A204.1 (cell line): ENCODE data around the gene CUL9.

ENCODE experiments used
- FAIRE-seq: peaks from 2 replicates; lab custom pipeline; 2012; peaks lifted over from hg19 to GRCh38; lab: Jason Lieb, UNC

CUL9 gene

DNA sequence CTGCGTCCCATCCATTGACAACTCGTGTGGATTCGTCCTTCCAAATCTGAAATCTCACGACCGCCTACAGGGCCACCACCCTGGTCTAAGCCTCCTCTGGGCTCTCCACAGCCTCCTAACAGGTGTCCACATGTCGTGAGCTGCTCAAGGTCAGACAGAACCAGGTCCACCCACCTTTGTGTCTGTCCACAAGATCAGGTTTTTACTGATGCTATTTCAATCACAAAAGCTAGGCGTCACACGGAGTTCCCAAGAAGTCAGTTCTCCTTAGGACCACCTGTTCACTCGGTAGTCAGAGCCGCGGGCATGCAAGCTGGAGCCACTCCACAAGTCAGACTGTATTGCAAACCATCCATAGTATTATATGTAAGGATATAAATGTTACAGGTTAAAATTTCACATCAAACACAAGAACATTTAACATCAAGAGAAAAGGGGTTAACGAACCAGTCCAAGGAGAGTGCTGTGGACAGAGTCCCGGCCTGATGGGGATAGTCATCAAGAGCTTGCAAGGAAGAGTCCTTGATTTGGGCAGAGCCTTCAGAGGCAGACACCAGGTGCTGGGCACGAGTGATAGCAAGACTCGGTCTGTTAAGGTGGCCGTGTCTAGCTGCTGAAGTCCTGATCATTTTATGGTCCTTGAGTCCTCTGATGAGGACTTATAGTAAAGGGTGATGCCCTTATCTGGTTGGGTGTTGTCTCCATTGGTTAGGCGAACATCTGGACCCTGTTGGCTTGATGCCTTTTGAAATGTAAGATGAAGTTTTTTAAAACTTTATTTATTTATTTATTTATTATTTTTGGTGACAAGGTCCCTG lies 48.0 kb downstream of the CUL9 start:
- FAIRE-seq = no peak

DNA sequence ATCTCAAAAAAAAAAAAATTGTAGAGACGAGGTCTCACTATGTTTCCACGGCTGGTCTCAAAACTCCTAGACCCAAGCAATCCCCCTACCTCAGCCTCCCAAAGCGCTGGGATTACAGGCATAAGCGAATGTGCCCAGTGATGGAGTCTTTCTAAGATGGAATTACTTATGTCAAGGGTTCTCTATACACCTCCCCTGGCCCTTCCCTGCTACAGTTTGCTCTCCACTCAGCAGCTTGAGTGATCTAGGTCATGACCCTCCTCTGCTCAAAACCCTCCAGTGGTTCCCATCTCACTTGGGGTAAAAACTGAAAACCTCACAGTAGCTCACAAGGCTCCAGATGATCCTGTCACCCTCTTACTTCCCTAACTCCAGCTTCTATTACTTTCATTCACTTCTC lies 49.1 kb downstream of the CUL9 start:
- no peak for FAIRE-seq

DNA sequence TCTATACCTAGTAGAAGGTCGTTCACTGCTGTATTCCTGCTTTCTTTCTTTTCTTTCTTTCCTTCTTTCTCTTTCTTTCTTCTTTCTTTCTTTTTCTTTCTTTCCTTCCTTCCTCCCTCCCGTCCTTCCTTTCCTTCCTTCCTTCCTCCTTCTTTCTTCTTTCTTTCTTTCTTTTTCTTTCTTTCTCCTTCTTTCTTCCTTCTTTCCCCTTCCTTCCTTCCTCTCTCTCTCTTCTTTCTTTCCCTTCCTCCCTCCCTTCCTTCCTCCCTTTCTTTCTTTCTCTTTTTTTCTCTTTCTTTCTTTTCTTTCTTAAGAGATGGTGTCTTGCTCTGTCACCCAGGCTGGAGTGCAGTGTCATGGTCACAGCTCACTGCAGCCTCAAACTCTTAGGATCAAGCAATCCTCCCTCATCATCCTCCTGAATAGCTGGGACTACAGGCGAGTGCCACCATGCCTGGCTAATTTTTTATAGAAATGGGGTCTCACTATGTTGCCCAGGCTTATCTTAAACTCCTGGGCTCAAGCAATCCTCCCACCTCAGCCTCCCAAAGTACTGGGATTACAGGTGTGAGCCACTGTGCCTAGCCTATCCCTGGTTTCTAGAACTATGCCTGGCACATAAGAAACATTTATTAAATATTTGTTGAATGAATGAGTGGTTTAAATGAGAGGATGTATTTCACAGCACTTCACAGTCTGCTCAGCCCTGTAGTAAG lies 49.9 kb downstream of the CUL9 start:
- no peak for FAIRE-seq

DNA sequence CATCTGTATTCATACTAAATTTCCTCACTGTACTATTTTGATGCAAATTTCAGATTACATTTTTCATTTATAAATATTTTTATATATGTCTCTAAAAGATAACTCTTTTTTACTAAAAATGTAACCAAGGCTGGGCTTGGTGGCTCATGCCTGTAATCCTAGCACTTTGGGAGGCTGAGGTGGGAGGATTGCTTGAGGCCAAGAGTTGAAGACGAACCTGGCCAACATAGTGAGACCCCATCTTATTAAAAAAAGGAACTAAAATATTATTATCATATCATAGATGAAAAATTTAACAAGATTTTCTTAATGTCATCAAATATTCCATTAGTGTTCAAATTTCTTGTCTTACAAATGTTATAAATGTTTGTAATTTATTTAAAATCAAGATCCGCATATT lies 53.8 kb downstream of the CUL9 start:
- FAIRE-seq = no peak

DNA sequence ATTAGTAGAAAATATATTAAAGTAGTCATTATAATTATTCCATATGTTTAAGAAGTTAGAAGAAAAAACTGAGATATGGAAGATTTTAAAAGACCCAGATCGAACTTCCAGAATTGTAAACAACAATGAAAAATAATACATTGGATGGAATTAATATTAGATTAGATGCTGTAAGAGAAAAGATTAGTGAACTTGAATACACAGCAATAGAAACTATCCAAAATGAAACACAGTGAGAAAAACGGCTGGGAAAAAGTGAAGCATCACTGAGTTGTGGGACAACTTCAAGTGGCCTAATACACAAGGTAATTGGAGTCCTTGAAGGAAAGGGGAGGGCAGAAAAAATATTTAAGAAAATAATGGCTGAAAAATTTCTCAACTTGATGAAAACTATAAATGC lies 57.1 kb downstream of the CUL9 start:
- peak; percentile 9 for FAIRE-seq

DNA sequence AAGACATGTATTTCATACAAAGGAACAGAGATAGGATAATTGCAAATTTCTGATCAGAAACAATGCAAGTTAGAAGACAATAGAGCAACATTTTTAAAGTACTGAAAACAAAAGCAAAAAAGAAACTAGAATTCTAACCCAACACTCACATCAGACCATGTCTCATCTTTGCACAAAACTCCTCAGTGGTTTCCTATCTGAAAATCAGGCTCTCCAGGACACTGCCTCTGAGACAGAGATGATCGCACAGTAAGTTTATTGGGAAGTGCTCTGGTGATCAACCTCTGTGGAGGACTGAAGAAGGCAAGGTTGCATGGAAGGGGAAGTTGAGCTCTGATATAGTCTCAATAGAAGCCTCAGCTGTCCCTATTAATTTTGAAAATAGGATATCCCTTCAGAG lies 59.0 kb downstream of the CUL9 start:
- FAIRE-seq = no peak

DNA sequence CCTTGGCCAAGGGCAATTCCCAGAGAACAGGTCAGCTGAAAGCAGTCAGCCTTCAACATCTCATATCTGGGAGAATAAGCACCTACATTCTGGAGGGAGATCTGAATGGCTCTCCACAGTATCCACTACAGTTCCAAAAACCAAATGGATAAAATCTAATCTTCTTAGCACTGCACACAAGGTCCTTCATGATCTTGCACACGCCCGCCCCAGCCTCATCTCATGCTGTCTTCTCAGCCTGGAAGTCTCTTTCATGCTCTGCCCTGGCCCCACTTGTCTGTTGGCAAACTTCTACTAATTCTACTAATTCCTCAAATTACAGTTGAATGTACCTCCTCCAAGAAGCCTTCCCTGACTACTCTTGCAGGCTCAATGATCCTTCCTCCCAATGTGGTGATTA lies 59.5 kb downstream of the CUL9 start:
- no peak for FAIRE-seq

DNA sequence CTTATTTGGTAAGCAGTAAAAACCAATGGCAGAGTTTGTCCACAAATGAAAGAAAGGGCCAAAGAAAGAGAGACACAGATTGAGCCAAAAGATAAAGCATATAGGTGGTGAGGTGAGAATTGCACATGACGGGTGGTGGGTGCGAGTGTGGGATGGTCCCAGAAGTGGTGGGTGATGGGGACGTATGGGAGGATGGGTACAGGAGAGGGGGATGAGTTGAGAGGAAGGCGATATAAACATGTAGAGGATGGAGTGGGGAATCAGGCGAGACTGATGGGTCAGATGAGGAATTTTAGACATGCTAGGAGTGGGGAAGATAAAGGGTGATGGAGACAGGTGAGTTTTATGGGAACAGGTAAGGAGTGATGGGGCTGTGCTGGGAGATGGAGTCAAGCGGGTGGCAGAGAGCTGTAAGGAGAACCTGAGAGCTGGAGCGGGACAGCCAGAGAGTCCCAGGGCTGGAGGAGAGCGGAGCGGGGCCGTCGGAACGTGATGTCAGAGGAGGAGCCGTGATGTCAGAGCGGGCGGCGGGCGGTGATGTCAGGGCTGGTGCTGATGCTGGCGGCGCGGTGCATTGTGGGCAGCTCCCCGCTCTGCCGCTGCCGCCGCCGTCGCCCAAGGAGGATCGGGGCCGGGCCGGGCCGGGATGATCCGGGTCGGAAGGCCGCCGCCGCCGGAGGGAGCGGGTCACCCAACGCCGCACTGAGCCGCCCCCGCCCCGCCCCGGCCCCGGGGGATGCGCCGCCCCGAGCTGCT lies 61.1 kb downstream of the CUL9 start, which contains the start of gene TTBK1:
Gene TTBK1, plus strand, starts transcription at position 574 of the 756 bp plus-strand sequence. CDS start 3,180 bp downstream, outside the sequence.
- no peak for FAIRE-seq

DNA sequence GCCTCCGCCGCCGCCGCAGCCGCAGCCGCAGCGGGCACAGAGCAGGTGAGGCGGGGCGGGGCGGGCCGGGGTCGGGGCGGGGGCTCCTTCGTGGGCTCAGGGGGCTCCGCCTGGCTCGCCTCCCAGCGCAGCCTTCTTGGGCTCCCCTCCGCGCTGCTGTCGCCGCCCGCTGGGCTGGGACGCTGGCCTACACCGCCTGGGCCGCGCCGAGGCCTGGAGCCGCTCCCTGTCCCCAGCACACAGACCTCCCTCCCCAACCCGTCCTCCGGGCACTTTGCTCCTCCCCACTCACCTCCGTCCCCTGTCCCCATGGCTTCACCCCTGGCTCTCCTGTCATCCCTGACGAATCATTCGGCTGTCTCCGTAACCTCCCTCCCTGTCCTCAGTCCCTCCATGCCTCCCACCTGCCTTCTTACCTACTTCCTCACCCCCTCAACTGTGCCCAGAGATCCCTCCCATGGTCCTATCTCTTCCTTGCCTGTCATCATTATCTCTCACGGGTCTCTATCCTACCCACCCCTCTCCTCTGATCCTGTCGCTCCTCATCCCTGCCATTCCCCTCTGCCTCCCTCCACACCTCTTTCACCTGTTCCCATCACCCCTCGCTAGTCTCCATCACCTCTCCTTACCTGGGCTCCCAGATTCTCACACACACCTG lies 61.8 kb downstream of the CUL9 start:
- FAIRE-seq = no peak

DNA sequence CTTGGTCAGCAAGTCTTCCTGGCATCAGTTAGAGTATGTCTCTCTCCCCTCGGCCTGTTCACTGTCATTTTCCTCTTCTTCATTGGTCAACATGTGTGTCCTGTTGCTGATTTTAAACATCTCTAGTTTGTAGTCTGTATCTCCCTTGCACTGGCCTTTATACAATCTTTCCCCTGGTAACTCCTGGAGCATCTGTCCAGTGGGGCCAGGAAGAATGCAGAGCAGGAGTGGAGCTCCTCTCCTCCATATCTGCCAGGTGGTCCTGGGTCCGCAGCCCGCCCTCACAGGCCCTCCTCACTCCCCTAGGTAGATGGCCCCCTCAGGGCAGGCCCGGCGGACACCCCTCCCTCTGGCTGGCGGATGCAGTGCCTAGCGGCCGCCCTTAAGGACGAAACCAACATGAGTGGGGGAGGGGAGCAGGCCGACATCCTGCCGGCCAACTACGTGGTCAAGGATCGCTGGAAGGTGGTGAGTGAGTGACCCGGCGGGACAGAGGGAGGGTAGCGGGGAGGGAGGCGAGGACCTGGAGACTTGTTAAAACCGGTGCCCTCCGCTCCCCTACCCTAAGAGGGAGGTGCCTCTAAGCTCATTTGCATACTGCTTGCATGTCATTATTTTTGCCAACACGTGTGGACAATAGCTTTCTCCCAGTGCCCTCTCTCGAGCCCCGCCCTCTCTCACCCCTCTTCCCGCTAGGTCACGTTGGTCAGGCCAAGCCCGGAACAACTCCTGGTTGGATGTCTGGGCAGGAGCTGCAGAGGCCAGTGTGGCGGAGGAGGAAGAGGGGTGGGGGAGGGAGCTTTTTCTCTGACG lies 64.5 kb downstream of the CUL9 start:
- FAIRE-seq = no peak

DNA sequence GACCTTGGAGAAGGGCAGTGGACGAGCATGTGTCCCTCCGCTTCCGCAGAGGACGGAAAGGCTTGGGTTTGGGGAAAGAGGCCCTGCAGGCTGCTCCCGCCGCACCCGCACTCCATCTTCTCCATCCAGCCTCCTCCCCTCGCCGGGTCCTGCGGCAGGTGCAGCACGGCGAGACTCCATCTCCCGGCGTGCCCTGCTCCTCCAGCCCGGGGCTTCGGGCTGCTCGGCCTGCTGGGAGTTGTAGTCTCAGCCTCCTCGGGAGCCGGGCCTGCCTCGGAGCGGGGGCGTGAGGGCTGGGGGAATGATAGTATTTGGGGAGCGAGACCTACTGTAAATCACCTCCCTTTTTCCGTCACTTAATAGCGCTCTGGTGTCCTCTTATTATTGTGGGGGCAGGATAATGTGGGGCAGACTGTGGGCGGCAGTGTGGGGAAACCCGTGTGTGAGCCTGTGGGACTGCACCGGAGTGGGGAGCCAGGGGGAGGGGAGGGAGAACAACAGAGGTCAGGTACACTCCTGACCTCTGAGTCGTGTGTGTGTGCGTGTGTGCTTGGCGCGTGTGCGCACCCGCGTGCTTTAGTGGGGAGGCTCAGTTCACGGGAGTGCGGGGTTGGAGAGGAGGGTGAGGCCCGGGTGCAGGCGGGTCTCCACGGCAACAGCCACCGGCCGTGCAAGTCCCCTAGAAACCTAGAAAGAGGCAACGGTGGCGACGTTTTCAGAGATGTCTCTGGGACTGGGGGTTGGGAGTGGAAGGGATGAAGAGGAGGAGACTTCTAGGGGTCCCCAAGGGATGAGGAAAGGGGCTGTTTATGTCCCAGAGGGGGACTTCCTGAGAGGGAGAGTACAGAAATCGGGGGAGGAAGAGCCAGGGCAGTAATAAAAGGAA lies 65.4 kb downstream of the CUL9 start:
- FAIRE-seq = no peak

DNA sequence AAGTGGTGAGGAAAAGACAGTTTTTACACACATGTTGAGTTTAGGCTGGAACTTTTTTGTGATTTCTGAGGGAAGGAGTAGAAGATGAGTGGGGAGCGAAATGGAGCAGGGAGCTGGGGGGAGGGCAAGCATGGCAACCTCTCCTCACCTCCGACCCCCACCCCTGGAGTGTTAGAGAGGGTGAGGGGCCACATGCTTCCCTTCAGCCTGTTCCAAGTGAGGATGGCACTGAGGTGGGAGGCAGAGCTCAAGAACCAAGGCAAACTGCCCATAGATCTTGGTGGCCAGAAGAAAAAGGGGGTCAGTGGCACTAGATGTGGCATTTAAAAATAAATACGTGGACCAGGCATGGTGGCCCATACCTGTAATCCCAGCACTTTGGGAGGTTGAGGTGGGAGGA lies 66.1 kb downstream of the CUL9 start:
- FAIRE-seq = no peak

DNA sequence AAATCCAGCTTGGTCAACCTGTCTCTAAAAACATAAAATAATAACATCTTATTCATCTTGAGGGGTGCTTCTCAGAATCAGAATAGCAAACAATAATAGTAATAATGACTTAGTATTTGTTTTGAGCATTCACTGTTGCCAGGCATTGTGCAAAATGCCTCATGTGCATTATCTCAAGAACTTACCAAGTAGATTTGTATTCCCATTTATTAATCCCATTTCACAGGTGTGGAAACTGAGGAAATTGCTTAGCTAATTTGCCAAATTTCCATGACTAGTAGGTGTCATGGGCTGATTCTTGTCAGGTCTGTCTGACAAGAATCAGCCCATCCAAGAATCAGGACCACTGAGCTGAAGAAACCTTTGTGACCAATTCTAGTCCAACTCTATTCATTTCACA lies 66.8 kb downstream of the CUL9 start:
- FAIRE-seq = no peak

DNA sequence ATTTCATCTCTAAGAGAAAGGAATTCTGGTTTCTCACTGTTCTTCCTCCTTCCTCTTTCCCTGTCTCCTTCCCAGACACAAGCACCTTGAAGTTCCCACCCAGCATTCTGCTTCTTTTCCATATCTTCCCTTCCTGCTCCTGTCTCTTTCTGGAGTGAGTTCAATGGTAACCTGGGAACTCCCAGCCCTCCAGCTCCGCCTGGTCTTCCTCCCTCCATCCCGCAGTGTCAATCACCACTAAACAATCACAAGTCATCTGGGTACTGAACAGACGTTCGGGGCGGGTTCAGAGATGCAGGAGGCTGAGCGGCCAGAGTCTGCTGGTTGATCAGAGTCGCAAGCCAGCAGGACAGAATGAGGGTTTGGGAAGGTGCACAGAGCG lies 69.0 kb downstream of the CUL9 start:
- FAIRE-seq = no peak

DNA sequence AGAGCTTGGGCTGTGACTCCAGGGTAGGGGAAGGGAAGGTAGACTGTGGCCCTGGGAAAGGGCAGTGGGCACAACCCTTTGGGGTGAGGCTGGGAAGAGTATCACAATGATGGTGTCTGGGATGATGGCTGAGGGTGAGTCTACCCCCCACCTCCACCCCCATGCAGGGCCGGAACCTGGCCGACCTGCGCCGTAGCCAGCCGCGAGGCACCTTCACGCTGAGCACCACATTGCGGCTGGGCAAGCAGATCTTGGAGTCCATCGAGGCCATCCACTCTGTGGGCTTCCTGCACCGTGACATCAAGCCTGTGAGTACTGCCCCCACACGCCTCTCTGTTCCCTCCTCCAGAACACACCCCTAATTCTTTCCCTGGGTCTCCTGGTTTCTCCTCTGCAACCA lies 71.4 kb downstream of the CUL9 start:
- no peak for FAIRE-seq

DNA sequence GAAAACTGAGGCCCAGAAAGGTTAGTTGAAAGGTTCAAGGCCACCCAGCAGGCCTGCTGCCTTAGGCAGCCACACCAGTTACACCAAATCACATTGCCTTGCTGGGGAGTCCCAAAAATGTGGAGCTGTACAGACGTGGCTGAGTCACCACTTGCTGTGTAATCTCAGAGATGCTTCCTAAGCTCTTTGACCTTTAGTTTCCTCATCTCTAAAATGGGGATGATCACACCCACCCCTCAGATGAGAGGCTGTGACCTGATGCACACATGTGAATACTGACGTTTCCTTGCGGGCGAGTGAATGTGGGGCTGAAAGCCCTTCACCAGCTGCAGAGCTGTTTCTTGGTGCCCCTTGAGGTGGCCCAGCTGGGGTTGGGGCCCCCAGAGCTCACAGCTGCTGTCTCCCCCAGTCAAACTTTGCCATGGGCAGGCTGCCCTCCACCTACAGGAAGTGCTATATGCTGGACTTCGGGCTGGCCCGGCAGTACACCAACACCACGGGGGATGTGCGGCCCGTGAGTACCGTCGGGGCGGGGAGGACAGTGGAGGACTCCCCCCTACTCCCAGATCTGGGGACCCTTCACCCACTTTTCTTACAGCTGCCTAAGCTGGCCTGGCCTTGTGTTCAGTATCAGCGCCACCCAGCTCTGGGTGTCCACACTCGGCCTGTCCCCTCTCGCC lies 72.3 kb downstream of the CUL9 start:
- FAIRE-seq = no peak

DNA sequence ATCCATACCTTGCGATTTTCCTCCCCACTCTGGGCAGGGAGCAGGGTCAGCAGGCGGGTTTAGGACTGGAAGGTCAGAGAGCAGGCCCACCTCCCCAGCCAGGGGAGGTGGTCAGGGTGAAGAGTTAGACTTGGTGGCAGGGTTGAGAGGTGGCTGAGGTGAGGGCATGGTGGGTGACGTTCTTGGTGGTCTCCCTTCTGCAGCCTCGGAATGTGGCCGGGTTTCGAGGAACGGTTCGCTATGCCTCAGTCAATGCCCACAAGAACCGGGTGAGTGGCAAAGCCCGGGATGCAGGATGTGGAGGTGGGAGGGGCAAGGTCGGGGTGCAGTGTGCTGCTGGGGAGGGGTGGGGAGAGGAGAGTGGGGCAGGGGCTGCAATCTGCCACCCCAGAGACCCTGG lies 72.8 kb downstream of the CUL9 start:
- FAIRE-seq = no peak

DNA sequence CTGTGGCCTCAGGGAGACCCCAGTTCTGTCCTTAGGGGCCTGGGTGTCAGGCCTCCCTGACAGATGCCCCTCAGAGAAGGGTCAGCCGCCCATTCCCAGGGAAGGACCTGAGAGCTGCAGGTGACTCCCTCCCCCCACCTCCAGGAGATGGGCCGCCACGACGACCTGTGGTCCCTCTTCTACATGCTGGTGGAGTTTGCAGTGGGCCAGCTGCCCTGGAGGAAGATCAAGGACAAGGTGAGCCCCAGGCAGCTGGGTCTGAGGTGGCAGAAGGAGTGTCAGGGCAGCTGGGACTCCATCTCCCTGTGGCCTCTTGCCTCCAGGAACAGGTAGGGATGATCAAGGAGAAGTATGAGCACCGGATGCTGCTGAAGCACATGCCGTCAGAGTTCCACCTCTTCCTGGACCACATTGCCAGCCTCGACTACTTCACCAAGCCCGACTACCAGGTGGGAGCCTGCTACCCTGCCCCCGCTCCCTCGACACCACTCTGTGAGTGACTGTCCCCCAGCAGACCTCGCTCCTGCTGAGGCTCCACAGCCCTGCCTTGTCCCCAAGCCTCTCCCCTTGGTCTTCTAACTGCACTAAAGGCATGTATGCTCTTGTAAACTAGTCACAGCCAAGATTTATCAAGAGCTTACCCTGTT lies 73.5 kb downstream of the CUL9 start:
- FAIRE-seq = no peak

DNA sequence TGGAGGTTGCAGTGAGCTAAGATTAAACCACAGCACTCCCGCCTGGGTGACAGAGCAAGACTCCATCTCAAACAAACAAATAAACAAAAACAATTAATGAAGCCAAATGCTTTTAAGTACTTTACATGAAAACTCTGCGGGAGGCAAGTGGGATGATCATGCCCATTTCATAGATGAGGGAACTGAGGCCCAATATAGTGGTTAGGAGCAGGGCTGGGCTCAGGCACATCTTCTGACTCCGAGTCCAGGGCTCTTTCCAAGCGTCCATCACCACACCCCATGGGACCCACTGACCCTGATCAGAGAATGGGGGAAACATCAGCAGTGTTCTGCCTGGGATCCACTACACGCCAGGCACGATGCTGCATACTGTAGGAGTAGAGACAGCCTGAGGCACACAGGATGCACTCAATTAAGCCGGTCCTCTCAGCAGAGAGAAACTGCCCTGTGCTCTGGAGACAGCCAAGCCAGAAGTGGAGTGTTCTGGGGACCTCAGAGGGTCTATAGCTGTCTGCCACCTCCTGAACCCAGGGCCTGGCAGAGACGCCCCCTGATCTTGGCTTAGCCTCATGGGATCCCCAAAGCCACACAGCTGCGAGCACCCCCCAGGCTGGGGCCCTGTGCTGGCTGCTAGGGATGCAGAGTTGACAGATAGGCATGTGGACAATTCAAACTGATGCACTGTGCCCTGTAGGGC lies 74.8 kb downstream of the CUL9 start:
- FAIRE-seq = no peak
